Right atrium auricular region (tissue), 2 donors: ENCODE results near the gene UNC50. TPM values are rescaled to one million over a fixed set of nuclear protein-coding genes. Genes with fewer than 3 reads are reported as not detected.

ENCODE experiments used
- DNase-seq: peaks from one replicate; pipeline ENCODE4 v3.0.0-alpha.2; 2019; ENCODE audit warnings: low spot score
- H3K27ac ChIP-seq, 2 donors: fragments of 200-600 bp; sonication (generic); 1 replicate in 1 of 2; 2 replicates in 1 of 2; pipeline ENCODE4 v1.5.1; 2016 to 2019
- H3K27me3 ChIP-seq, 2 donors: fragments of 200-600 bp; sonication (generic); one replicate each; pipeline versions ENCODE4 v1.5.1 to v1.6.0; 2017 to 2019
- H3K36me3 ChIP-seq: fragments of 200-600 bp; sonication (generic); one replicate; pipeline ENCODE4 v1.5.1; 2016
- H3K4me1 ChIP-seq, 2 donors: fragments of 200-600 bp; sonication (generic); one replicate each; pipeline versions ENCODE4 v1.5.1 to v1.6.0; 2017 to 2019
- H3K4me3 ChIP-seq, 2 donors: fragments of 200-600 bp; sonication (generic); 1 replicate in 1 of 2; 2 replicates in 1 of 2; pipeline ENCODE4 v1.5.1; 2017 to 2019; ENCODE audit warnings: mild to moderate bottlenecking in 1 of 2, moderate library complexity in 1 of 2
- H3K9me3 ChIP-seq, 2 donors: fragments of 200-600 bp; sonication (generic); one replicate each; pipeline ENCODE4 v1.5.1; 2019
- CTCF ChIP-seq, 2 donors: fragments of 200-600 bp; sonication (generic); IDR thresholded peaks; one replicate each; pipeline ENCODE4 v1.5.1; 2019; ENCODE audit warnings: antibody characterized with exemption in 2 of 2
- total RNA-seq, 2 donors: library from RNA; depleted of rRNA; stranded (reverse); fragments of >200 nt; gene quantifications; one replicate each; pipeline ENCODE4 v1.1.0, GENCODE V29; 2016

The UNC50 gene
- total RNA-seq, 2 donors from 2014 or later: 30.4 to 35.3 TPM

- TF ChIP-seq CTCF (IDR thresholded peaks at IDR 0.05): no peak
- Histone ChIP-seq H3K36me3 (peaks cover 28% of the 10 kb centered on the region), H3K27ac (no peak overlapping the region), H3K4me1 (no peaks in the 10 kb centered on the region), H3K4me3 (no peak overlapping the region), H3K27me3 (no peaks in the 10 kb centered on the region), H3K9me3 (no peaks in the 10 kb centered on the region)
- no peak for DNase-seq
Measured at GRCh38 chr2:98571796-98572195, 36.6 kb upstream of the UNC50 start.

- Histone ChIP-seq H3K27ac (no peak overlapping the region), H3K36me3 (peaks cover 26% of the 10 kb centered on the region), H3K9me3 (no peaks in the 10 kb centered on the region), H3K4me1 (no peaks in the 10 kb centered on the region), H3K4me3 (no peak overlapping the region), H3K27me3 (no peaks in the 10 kb centered on the region)
- DNase-seq: no peak
- TF ChIP-seq CTCF (IDR thresholded peaks at IDR 0.05): no peak
Measured at GRCh38 chr2:98572211-98572610, 36.2 kb upstream of the UNC50 start.

- Histone ChIP-seq H3K4me1 (no peaks in the 10 kb centered on the region), H3K27me3 (no peaks in the 10 kb centered on the region), H3K36me3 (peaks cover 25% of the 10 kb centered on the region), H3K4me3 (no peak overlapping the region), H3K9me3 (no peaks in the 10 kb centered on the region), H3K27ac (no peak overlapping the region)
- DNase-seq: no peak
- no peak for TF ChIP-seq CTCF (IDR thresholded peaks at IDR 0.05)
Measured at GRCh38 chr2:98572676-98573075, 35.7 kb upstream of the UNC50 start.

GRCh38 chr2:98573426-98573825 lies 35.0 kb upstream of the UNC50 start:
- Histone ChIP-seq H3K27ac (no peak overlapping the region), H3K36me3 (peaks cover 27% of the 10 kb centered on the region), H3K4me3 (no peak overlapping the region), H3K4me1 (no peaks in the 10 kb centered on the region), H3K27me3 (no peaks in the 10 kb centered on the region), H3K9me3 (no peaks in the 10 kb centered on the region)
- TF ChIP-seq CTCF (IDR thresholded peaks at IDR 0.05): no peak
- DNase-seq: no peak

GRCh38 chr2:98576666-98577312 lies 31.6 kb upstream of the UNC50 start:
- no peaks in the 10 kb centered on the region for H3K9me3 ChIP-seq
- no peak overlapping the region for H3K4me3 ChIP-seq
- no peak overlapping the region for H3K27ac ChIP-seq
- DNase-seq: peak; percentile 38
- no peak for TF ChIP-seq CTCF (IDR thresholded peaks at IDR 0.05)
- peaks cover 28% of the 10 kb centered on the region for H3K36me3 ChIP-seq
- H3K4me1 ChIP-seq: no peaks in the 10 kb centered on the region
- no peaks in the 10 kb centered on the region for H3K27me3 ChIP-seq

- peak in 1 of 2 donors; percentile 51 for TF ChIP-seq CTCF (IDR thresholded peaks at IDR 0.05)
- no peaks in the 10 kb centered on the region for H3K4me1 ChIP-seq
- no peak overlapping the region for H3K27ac ChIP-seq
- H3K9me3 ChIP-seq: no peaks in the 10 kb centered on the region
- peak; percentile 48 for DNase-seq
- H3K27me3 ChIP-seq: no peaks in the 10 kb centered on the region
- no peak overlapping the region for H3K4me3 ChIP-seq
- peaks cover 28% of the 10 kb centered on the region for H3K36me3 ChIP-seq
Measured at GRCh38 chr2:98577313-98577712, 31.1 kb upstream of the UNC50 start.
